Prostate gland (tissue), 2 donors: ENCODE measurements around the gene SMIM10.

Experiments used
- CTCF ChIP-seq, 4 experiments: fragments of 200-600 bp in 2 of 4; fragments of 450-650 bp in 2 of 4; sonication (generic) in 2 of 4; IDR thresholded peaks; 1 replicate in 3 of 4; 2 replicates in 1 of 4; pipeline ENCODE4 v1.5.1; 2016 to 2019; ENCODE audit warnings: antibody characterized with exemption in 4 of 4, mild to moderate bottlenecking in 2 of 4, moderate library complexity in 2 of 4
- POLR2A ChIP-seq: fragments of 450-650 bp; IDR thresholded peaks from one replicate; pipeline ENCODE4 v1.6.1; 2016; ENCODE audit warnings: antibody characterized with exemption, mild to moderate bottlenecking
- POLR2AphosphoS5 ChIP-seq: sonication (generic); formaldehyde crosslinking; IDR thresholded peaks from one replicate; pipeline ENCODE4 v1.6.1; 2017; ENCODE audit warnings: antibody characterized with exemption

DNA sequence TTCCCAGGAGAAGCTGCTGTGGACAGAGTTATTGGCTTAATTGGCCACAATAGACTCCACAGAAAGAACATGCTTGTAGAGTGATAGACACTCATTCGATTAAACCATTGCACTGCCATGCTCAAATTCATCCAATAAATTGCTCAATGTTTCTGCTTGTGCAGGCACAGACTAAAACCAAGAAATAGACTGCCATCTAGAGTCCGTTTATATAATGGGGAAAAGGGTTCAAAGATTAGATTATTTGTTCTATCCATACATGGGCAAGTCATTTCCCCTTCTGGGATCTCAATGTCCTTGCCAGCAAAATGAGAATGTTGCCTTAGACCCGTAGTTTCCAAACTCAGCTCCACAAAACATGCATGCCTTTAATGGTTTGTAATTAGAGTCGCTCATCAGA, 8.7 kb downstream of the SMIM10 start:
- peak in 2 of 4 experiments; percentile 35 to 41 for TF ChIP-seq CTCF (IDR thresholded peaks at IDR 0.05)
- no peak for TF ChIP-seq POLR2AphosphoS5
- no peak for TF ChIP-seq POLR2A
